Smooth muscle cell (in vitro differentiated cells): ENCODE results near the gene MITD1. TPM values are rescaled to one million over a fixed set of nuclear protein-coding genes. Genes with fewer than 3 reads are reported as not detected.

Source experiments
- DNase-seq: peaks from one replicate; lab custom pipeline; 2025; ENCODE audit not compliant: unreplicated experiment; lab: John Stamatoyannopoulos, UW
- H2AFZ ChIP-seq: fragments of 200-600 bp; sonication (generic); 2 replicates; pipeline ENCODE4 v1.6.0; 2016; ENCODE audit warnings: antibody characterized with exemption, low read depth, mild to moderate bottlenecking
- H3F3A ChIP-seq: fragments of 200-600 bp; sonication (generic); 2 replicates; pipeline ENCODE4 v1.6.0; 2017; ENCODE audit warnings: antibody characterized with exemption, low read depth
- H3K27ac ChIP-seq: fragments of 200-600 bp; sonication (generic); 2 replicates; pipeline ENCODE4 v1.5.1; 2016; ENCODE audit warnings: low read depth, mild to moderate bottlenecking
- H3K27me3 ChIP-seq: fragments of 200-600 bp; sonication (generic); 2 replicates; pipeline ENCODE4 v1.6.1; 2016; ENCODE audit warnings: low read depth, mild to moderate bottlenecking
- H3K36me3 ChIP-seq: fragments of 200-600 bp; sonication (generic); 2 replicates; pipeline ENCODE4 v1.5.1; 2016; ENCODE audit warnings: low read depth
- H3K4me1 ChIP-seq: fragments of 200-600 bp; sonication (generic); 2 replicates; pipeline ENCODE4 v1.5.1; 2016; ENCODE audit warnings: low read depth
- H3K4me2 ChIP-seq: fragments of 200-600 bp; sonication (generic); 2 replicates; pipeline ENCODE4 v1.6.0; 2016; ENCODE audit warnings: mild to moderate bottlenecking
- H3K4me3 ChIP-seq: fragments of 200-600 bp; sonication (generic); 2 replicates; pipeline ENCODE4 v1.5.1; 2016; ENCODE audit warnings: mild to moderate bottlenecking
- H3K79me2 ChIP-seq: fragments of 200-600 bp; sonication (generic); 2 replicates; pipeline ENCODE4 v1.6.0; 2016; ENCODE audit warnings: low read depth, mild to moderate bottlenecking
- H3K9ac ChIP-seq: fragments of 200-600 bp; sonication (generic); 2 replicates; pipeline ENCODE4 v1.6.0; 2016; ENCODE audit warnings: low read depth
- H3K9me3 ChIP-seq: fragments of 200-600 bp; sonication (generic); replicated peaks from 2 replicates; pipeline ENCODE4 v1.5.1; 2016; ENCODE audit warnings: low read depth
- H4K20me1 ChIP-seq: fragments of 200-600 bp; sonication (generic); 2 replicates; pipeline ENCODE4 v1.6.0; 2016; ENCODE audit warnings: low read depth
- WGBS: methylation state at CpG from one replicate; pipeline ENCODE4 v1.1.7; 2016; ENCODE audit warnings: low lambda C conversion rate; 5-methylcytosine and 5-hydroxymethylcytosine counted together
- polyA plus RNA-seq: library from polyadenylated mRNA; unstranded; fragments of >200 nt; fragmentation: Nextera tagmentation; extraction: Ambion mirVana; gene quantifications from 2 replicates; pipeline ENCODE4 v1.2.1, GENCODE V29; 2016
- total RNA-seq: library from RNA; depleted of rRNA; stranded (reverse); fragments of >200 nt; gene quantifications from 2 replicates; pipeline ENCODE4 v1.2.3, GENCODE V29; 2014
- TF ChIP-seq, protein P1 (sequence below): fragments of 200-600 bp; sonication (generic); IDR thresholded peaks from 2 replicates; pipeline ENCODE4 v1.5.1; 2017; ENCODE audit warnings: borderline replicate concordance, mild to moderate bottlenecking, antibody characterized with exemption; ENCODE audit not compliant: insufficient read depth, poor library complexity, severe bottlenecking

The MITD1 gene
- total and polyA plus RNA-seq, 2 experiments from 2014 or later = 31.5 to 60.2 TPM

DNA sequence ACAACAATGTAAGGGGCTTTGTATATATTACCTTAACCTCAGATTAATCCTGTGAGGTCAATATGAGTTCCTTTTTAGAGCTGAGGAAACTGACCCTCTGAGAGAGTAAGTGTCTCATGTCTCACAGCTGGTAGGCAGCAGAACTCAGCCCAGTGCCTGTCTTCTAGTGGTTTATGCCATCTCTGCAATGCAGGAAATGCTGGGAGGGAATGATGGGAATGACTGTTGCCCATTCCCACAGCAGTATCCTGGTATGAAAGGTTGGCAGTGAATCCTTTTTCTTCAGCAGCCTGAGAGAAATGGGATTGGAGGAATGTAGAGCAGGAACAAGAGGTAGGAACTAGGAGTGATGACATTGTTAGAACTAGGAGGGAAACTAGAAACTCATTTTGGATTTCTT is 6.2 kb upstream of the MITD1 start:
- Histone ChIP-seq H2AFZ (no peak overlapping the region), H3K9me3 (no peaks in the 10 kb centered on the region), H4K20me1 (peaks cover 17% of the 10 kb centered on the region), H3F3A (no peaks in the 10 kb centered on the region), H3K27ac (no peak overlapping the region), H3K4me3 (no peak overlapping the region), H3K27me3 (no peaks in the 10 kb centered on the region), H3K4me1 (peaks cover 4% of the 10 kb centered on the region), H3K4me2 (no peak overlapping the region), H3K79me2 (peaks cover 72% of the 10 kb centered on the region), H3K36me3 (no peaks in the 10 kb centered on the region), H3K9ac (no peak overlapping the region)
- TF ChIP-seq, protein P1, sequence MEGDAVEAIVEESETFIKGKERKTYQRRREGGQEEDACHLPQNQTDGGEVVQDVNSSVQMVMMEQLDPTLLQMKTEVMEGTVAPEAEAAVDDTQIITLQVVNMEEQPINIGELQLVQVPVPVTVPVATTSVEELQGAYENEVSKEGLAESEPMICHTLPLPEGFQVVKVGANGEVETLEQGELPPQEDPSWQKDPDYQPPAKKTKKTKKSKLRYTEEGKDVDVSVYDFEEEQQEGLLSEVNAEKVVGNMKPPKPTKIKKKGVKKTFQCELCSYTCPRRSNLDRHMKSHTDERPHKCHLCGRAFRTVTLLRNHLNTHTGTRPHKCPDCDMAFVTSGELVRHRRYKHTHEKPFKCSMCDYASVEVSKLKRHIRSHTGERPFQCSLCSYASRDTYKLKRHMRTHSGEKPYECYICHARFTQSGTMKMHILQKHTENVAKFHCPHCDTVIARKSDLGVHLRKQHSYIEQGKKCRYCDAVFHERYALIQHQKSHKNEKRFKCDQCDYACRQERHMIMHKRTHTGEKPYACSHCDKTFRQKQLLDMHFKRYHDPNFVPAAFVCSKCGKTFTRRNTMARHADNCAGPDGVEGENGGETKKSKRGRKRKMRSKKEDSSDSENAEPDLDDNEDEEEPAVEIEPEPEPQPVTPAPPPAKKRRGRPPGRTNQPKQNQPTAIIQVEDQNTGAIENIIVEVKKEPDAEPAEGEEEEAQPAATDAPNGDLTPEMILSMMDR = no peak
- no peak for DNase-seq

DNA sequence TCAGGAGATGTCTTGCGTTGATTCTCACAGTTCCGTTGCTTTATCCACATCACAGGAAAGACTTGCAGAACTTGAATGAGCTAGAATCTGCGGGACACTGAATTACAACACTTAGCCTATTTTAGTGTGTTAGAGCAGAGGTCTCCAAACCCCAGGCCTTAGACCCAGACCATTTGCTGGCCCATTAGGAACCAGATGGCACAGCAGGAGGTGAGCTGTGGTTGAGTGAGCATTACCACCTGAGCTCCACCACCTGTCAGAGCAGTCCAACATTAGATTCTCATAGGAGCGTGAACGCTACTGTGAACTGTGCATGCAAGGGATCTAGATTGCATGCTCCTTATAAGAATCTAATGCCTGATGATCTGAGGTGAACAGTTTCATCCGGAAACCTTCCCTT is 4.0 kb upstream of the MITD1 start:
- Histone ChIP-seq H3K4me1 (peaks cover 16% of the 10 kb centered on the region), H3K27me3 (no peaks in the 10 kb centered on the region), H3K4me2 (no peak overlapping the region), H3K4me3 (no peak overlapping the region), H3K9ac (no peak overlapping the region), H3F3A (no peaks in the 10 kb centered on the region), H3K79me2 (peaks cover 85% of the 10 kb centered on the region), H3K9me3 (no peaks in the 10 kb centered on the region), H3K27ac (no peak overlapping the region), H4K20me1 (peaks cover 17% of the 10 kb centered on the region), H2AFZ (no peak overlapping the region), H3K36me3 (no peaks in the 10 kb centered on the region)
- TF ChIP-seq, protein P1 = no peak
- no peak for DNase-seq
- 92% methylated on average over 6 of the region's 6 CpGs for WGBS

DNA sequence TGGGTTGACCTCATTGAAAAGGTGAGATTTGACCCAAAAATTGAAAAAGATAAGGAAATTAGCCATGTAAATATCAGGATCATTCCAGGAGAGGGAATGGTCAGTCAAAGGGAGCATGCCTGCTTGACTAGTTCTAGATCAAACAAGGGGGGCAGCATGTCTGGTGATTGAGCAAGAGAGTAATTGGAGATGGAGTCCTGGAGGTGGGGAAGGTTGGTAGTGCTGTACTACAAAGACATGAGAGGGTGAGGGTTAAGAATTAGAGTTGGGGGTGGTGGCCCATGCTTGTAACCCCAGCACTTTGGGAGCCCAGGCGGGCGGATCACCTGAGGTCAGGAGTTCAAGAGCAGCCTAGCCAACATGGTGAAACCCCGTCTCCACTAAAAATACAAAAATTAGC is 2.2 kb upstream of the MITD1 start:
- Histone ChIP-seq H3K4me2 (no peak overlapping the region), H2AFZ (no peak overlapping the region), H3K79me2 (peaks cover 87% of the 10 kb centered on the region), H3K9me3 (no peaks in the 10 kb centered on the region), H3K27me3 (no peaks in the 10 kb centered on the region), H3K4me1 (peaks cover 17% of the 10 kb centered on the region), H3K4me3 (no peak overlapping the region), H3K27ac (no peak overlapping the region), H3F3A (no peaks in the 10 kb centered on the region), H4K20me1 (peaks cover 17% of the 10 kb centered on the region), H3K9ac (no peak overlapping the region), H3K36me3 (no peaks in the 10 kb centered on the region)
- TF ChIP-seq, protein P1 = no peak
- 100% methylated on average over 3 of the region's 3 CpGs for WGBS
- DNase-seq = no peak

DNA sequence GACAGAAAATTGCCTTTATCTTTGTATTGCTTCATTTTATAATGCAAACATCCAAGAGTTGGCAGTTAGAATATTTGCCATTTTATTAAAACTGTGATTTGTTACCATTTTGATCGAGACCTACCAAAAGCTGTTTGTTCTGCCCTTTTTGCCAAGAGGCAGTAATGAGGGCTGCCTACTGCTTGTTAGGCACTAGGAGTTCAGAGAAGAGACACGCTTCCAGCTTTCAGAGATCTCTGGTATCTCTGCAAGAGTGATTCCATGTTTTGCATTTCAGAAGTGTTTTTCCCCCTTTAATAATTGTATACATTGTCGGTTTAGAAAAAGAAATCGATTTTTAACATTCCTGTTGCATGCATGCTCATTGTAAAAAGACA is 754 bp upstream of the MITD1 start:
- peak overlapping the region; percentile 71 for H3K27ac ChIP-seq
- TF ChIP-seq, protein P1 = no peak
- no peaks in the 10 kb centered on the region for H3K36me3 ChIP-seq
- peak overlapping the region; percentile 82 for H3K4me3 ChIP-seq
- H3K27me3 ChIP-seq = no peaks in the 10 kb centered on the region
- peaks cover 17% of the 10 kb centered on the region for H3K4me1 ChIP-seq
- H2AFZ ChIP-seq = peak overlapping the region; percentile 90
- 5% methylated on average over 4 of the region's 4 CpGs for WGBS
- peak overlapping the region; percentile 94 for H3K4me2 ChIP-seq
- peaks cover 17% of the 10 kb centered on the region for H4K20me1 ChIP-seq
- peaks cover 76% of the 10 kb centered on the region for H3K79me2 ChIP-seq
- peak overlapping the region; percentile 88 for H3K9ac ChIP-seq
- H3F3A ChIP-seq = no peaks in the 10 kb centered on the region
- DNase-seq = no peak
- H3K9me3 ChIP-seq = no peaks in the 10 kb centered on the region
